ENCODE results near the gene RFTN2. TPM values are rescaled to one million over a fixed set of nuclear protein-coding genes. Genes with fewer than 3 reads are reported as not detected.

RFTN2 gene
- total RNA-seq, 1 donor from 2014 or later: 9.9 TPM

DNA sequence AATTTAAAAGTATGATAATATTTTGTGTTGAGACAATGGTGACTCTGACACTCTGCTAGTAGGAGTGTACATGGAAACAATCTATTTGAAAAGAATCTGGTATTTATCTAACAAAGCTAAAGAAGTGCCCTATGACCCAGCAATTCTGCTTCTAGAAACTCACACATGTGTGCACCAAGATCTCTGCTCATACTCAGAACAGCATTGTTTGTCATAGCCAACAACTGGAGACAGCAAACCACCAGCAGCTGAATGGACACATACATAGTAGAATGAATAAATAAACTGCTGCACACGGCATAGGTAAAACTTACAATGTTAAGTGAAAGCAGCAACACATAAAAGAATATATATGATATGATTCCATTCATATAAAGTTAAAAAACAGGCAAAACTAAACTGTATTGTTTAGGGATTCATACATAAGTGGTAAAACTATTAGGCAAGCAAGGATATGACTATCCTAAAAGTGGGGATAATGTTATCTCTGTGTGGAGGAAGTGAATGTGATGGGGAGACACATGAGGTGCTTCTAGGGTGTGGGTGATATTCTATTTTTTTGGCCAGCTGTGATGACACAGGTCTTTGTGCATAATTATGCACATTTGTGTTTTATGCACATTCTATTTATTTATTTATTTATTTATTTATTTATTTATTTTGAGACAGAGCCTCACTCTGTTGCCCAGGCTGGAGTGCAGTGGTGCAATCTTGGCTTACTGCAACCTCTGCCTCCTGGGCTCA lies 71.1 kb downstream of the RFTN2 start:
- TF ChIP-seq CTCF (IDR thresholded peaks at IDR 0.05; ENCODE audit: unreplicated experiment): no peak
- no peak for DNase-seq (ENCODE audit: low spot score in 2 of 2, unreplicated experiment in 2 of 2)
- H3K4me3 Mint-ChIP-seq: no peak overlapping the region
- H3K27me3 Mint-ChIP-seq (ENCODE audit: low read depth): no peaks in the 10 kb centered on the region
- no peak overlapping the region for H3K27ac Mint-ChIP-seq
- peaks cover 6% of the 10 kb centered on the region for H3K9me3 Mint-ChIP-seq
- no peaks in the 10 kb centered on the region for H3K4me1 Mint-ChIP-seq
- no peaks in the 10 kb centered on the region for H3K36me3 Mint-ChIP-seq

- no peaks in the 10 kb centered on the region for H3K4me1 Mint-ChIP-seq
- DNase-seq (ENCODE audit: low spot score in 2 of 2, unreplicated experiment in 2 of 2): no peak
- TF ChIP-seq CTCF (IDR thresholded peaks at IDR 0.05; ENCODE audit: unreplicated experiment): no peak
- no peak overlapping the region for H3K4me3 Mint-ChIP-seq
- H3K27me3 Mint-ChIP-seq (ENCODE audit: low read depth): no peaks in the 10 kb centered on the region
- no peak overlapping the region for H3K27ac Mint-ChIP-seq
- no peaks in the 10 kb centered on the region for H3K9me3 Mint-ChIP-seq
- H3K36me3 Mint-ChIP-seq: no peaks in the 10 kb centered on the region
These were observed 73.7 kb downstream of the RFTN2 start for GRCh38 chr2:197601726-197602125.

DNA sequence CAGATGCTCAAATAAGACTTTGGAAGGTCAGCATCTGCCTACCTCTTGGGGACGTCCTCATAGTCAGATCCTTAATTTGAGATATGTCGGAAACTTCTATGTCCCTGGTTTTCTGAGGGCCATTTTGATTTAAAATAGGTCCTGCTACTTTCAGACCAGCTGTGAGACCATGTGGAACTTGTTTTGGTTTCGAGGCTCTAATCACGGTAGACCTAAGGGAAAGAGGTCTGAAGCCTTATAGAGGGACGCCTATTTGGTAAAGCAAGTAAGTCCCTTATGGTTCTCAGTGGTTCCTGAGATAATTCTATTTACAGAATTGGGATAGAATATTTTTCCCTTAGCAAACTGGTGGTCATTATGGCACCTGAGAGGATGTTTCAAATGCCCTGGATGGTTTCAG lies 75.1 kb downstream of the RFTN2 start:
- Mint-ChIP-seq H3K36me3 (no peaks in the 10 kb centered on the region), H3K4me3 (no peak overlapping the region), H3K4me1 (no peaks in the 10 kb centered on the region), H3K9me3 (no peaks in the 10 kb centered on the region), H3K27ac (no peak overlapping the region), H3K27me3 (ENCODE audit: low read depth) (no peaks in the 10 kb centered on the region)
- DNase-seq (ENCODE audit: low spot score in 2 of 2, unreplicated experiment in 2 of 2): no peak
- no peak for TF ChIP-seq CTCF (IDR thresholded peaks at IDR 0.05; ENCODE audit: unreplicated experiment)

GRCh38 chr2:197599285-197599965 lies 76.0 kb downstream of the RFTN2 start:
- no peak overlapping the region for H3K4me3 Mint-ChIP-seq
- H3K27ac Mint-ChIP-seq: no peak overlapping the region
- H3K4me1 Mint-ChIP-seq: no peaks in the 10 kb centered on the region
- DNase-seq (ENCODE audit: low spot score in 2 of 2, unreplicated experiment in 2 of 2): no peak
- H3K27me3 Mint-ChIP-seq (ENCODE audit: low read depth): no peaks in the 10 kb centered on the region
- peak; percentile 28 for TF ChIP-seq CTCF (IDR thresholded peaks at IDR 0.05; ENCODE audit: unreplicated experiment)
- H3K9me3 Mint-ChIP-seq: no peaks in the 10 kb centered on the region
- H3K36me3 Mint-ChIP-seq: no peaks in the 10 kb centered on the region

GRCh38 chr2:197598450-197598849 lies 76.9 kb downstream of the RFTN2 start:
- H3K9me3 Mint-ChIP-seq: no peaks in the 10 kb centered on the region
- no peak for DNase-seq (ENCODE audit: low spot score in 2 of 2, unreplicated experiment in 2 of 2)
- TF ChIP-seq CTCF (IDR thresholded peaks at IDR 0.05; ENCODE audit: unreplicated experiment): no peak
- H3K36me3 Mint-ChIP-seq: no peaks in the 10 kb centered on the region
- no peak overlapping the region for H3K27ac Mint-ChIP-seq
- no peaks in the 10 kb centered on the region for H3K27me3 Mint-ChIP-seq (ENCODE audit: low read depth)
- no peaks in the 10 kb centered on the region for H3K4me1 Mint-ChIP-seq
- H3K4me3 Mint-ChIP-seq: no peak overlapping the region
